H1 (cell line): ENCODE measurements around the gene PTPN12. TPM values are rescaled to one million over a fixed set of nuclear protein-coding genes. Genes with fewer than 3 reads are reported as not detected.

Source experiments
- BRCA1 ChIP-seq: IDR thresholded peaks from 2 replicates; pipeline ENCODE4 v1.6.1; 2012; ENCODE audit warnings: low read depth, low read length, improper control_type of control experiment
- CEBPB ChIP-seq: IDR thresholded peaks from 2 replicates; pipeline ENCODE4 v1.6.1; 2012; ENCODE audit warnings: low read depth, low read length
- CREB1 ChIP-seq: IDR thresholded peaks from 2 replicates; pipeline ENCODE4 v1.6.1; 2012; ENCODE audit warnings: inconsistent platforms
- FOSL1 ChIP-seq: IDR thresholded peaks from 2 replicates; pipeline ENCODE4 v1.6.1; 2011; ENCODE audit warnings: mild to moderate bottlenecking, low read depth, low read length, moderate library complexity; ENCODE audit not compliant: insufficient read depth
- GABPA ChIP-seq: IDR thresholded peaks from 2 replicates; pipeline ENCODE4 v1.6.1; 2011; ENCODE audit warnings: mild to moderate bottlenecking, low read length, moderate library complexity, borderline replicate concordance; ENCODE audit not compliant: insufficient read depth
- SP1 ChIP-seq: IDR thresholded peaks from 2 replicates; pipeline ENCODE4 v1.6.1; 2011; ENCODE audit warnings: low read depth, low read length
- TBP ChIP-seq: IDR thresholded peaks from 2 replicates; pipeline ENCODE4 v1.6.1; 2011; ENCODE audit warnings: low read depth, low read length, improper control_type of control experiment
- TCF12 ChIP-seq: IDR thresholded peaks from 2 replicates; pipeline ENCODE4 v1.6.1; 2011; ENCODE audit warnings: low read depth, mild to moderate bottlenecking, low read length
- polyA plus RNA-seq, 7 experiments: library from polyadenylated mRNA; depleted of rRNA in 3 of 7; stranded (reverse) in 5 of 7; unstranded in 2 of 7; fragments of >200 nt in 5 of 7; fragments of 200-250 nt in 2 of 7; gene quantifications; 1 replicate in 5 of 7; 2 replicates in 1 of 7; 4 replicates in 1 of 7; pipeline versions ENCODE4 v1.2.1 to v1.2.3, GENCODE V29; 2011 to 2013; ENCODE audit warnings: missing spikeins in 2 of 7, mixed read lengths in 2 of 7
- total RNA-seq: library from RNA; stranded (reverse); fragmentation: NEBNext Ultra II Directional; extraction: Animal tissue kit (Norgen Biotek cat#: 25700); gene quantifications from 2 replicates; pipeline ENCODE4 v1.2.1, GENCODE V29; 2021
- TF ChIP-seq, protein P1 (sequence below): fragments of 300-600 bp; sonication (generic); IDR thresholded peaks from 2 replicates; pipeline ENCODE4 v1.7.1; 2012; ENCODE audit warnings: low read length, moderate library complexity, mild to moderate bottlenecking, inconsistent platforms; ENCODE audit not compliant: insufficient replicate concordance
- TF ChIP-seq, protein P2 (sequence below): IDR thresholded peaks from 2 replicates; pipeline ENCODE4 v1.6.1; 2012; ENCODE audit warnings: inconsistent platforms

Gene PTPN12
- total and polyA plus RNA-seq, 2 of the 8 experiments (the other 6 are each of a cell fraction or from before 2014, with no cell fraction given): 39.7 to 132 TPM

DNA sequence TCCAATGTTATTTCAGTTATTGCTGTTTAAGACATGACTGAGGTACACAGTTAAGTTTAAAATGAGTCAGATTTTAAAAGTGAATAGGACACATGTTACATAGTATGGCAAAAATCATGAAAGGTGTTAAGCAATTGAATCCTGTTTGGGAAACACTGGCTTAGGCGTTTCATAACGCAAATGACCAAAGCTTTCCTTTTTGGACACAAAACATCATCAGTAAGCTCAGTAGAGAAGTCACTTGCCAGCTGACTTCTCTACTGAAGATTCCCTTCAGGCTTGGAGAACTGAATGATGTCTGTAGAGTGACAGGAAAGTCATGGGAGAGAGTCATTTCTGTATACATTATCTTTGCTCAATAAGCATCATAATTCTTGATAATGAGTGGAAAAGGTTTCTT lies 94.7 kb downstream of the PTPN12 start (continued):
- TF ChIP-seq, protein P1, sequence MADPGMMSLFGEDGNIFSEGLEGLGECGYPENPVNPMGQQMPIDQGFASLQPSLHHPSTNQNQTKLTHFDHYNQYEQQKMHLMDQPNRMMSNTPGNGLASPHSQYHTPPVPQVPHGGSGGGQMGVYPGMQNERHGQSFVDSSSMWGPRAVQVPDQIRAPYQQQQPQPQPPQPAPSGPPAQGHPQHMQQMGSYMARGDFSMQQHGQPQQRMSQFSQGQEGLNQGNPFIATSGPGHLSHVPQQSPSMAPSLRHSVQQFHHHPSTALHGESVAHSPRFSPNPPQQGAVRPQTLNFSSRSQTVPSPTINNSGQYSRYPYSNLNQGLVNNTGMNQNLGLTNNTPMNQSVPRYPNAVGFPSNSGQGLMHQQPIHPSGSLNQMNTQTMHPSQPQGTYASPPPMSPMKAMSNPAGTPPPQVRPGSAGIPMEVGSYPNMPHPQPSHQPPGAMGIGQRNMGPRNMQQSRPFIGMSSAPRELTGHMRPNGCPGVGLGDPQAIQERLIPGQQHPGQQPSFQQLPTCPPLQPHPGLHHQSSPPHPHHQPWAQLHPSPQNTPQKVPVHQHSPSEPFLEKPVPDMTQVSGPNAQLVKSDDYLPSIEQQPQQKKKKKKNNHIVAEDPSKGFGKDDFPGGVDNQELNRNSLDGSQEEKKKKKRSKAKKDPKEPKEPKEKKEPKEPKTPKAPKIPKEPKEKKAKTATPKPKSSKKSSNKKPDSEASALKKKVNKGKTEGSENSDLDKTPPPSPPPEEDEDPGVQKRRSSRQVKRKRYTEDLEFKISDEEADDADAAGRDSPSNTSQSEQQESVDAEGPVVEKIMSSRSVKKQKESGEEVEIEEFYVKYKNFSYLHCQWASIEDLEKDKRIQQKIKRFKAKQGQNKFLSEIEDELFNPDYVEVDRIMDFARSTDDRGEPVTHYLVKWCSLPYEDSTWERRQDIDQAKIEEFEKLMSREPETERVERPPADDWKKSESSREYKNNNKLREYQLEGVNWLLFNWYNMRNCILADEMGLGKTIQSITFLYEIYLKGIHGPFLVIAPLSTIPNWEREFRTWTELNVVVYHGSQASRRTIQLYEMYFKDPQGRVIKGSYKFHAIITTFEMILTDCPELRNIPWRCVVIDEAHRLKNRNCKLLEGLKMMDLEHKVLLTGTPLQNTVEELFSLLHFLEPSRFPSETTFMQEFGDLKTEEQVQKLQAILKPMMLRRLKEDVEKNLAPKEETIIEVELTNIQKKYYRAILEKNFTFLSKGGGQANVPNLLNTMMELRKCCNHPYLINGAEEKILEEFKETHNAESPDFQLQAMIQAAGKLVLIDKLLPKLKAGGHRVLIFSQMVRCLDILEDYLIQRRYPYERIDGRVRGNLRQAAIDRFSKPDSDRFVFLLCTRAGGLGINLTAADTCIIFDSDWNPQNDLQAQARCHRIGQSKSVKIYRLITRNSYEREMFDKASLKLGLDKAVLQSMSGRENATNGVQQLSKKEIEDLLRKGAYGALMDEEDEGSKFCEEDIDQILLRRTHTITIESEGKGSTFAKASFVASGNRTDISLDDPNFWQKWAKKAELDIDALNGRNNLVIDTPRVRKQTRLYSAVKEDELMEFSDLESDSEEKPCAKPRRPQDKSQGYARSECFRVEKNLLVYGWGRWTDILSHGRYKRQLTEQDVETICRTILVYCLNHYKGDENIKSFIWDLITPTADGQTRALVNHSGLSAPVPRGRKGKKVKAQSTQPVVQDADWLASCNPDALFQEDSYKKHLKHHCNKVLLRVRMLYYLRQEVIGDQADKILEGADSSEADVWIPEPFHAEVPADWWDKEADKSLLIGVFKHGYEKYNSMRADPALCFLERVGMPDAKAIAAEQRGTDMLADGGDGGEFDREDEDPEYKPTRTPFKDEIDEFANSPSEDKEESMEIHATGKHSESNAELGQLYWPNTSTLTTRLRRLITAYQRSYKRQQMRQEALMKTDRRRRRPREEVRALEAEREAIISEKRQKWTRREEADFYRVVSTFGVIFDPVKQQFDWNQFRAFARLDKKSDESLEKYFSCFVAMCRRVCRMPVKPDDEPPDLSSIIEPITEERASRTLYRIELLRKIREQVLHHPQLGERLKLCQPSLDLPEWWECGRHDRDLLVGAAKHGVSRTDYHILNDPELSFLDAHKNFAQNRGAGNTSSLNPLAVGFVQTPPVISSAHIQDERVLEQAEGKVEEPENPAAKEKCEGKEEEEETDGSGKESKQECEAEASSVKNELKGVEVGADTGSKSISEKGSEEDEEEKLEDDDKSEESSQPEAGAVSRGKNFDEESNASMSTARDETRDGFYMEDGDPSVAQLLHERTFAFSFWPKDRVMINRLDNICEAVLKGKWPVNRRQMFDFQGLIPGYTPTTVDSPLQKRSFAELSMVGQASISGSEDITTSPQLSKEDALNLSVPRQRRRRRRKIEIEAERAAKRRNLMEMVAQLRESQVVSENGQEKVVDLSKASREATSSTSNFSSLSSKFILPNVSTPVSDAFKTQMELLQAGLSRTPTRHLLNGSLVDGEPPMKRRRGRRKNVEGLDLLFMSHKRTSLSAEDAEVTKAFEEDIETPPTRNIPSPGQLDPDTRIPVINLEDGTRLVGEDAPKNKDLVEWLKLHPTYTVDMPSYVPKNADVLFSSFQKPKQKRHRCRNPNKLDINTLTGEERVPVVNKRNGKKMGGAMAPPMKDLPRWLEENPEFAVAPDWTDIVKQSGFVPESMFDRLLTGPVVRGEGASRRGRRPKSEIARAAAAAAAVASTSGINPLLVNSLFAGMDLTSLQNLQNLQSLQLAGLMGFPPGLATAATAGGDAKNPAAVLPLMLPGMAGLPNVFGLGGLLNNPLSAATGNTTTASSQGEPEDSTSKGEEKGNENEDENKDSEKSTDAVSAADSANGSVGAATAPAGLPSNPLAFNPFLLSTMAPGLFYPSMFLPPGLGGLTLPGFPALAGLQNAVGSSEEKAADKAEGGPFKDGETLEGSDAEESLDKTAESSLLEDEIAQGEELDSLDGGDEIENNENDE: no peak
- TF ChIP-seq TCF12 (no peak), CREB1 (no peak), CEBPB (no peak), BRCA1 (no peak), FOSL1 (no peak), TBP (no peak), SP1 (no peak), GABPA (no peak)
- TF ChIP-seq, protein P2, sequence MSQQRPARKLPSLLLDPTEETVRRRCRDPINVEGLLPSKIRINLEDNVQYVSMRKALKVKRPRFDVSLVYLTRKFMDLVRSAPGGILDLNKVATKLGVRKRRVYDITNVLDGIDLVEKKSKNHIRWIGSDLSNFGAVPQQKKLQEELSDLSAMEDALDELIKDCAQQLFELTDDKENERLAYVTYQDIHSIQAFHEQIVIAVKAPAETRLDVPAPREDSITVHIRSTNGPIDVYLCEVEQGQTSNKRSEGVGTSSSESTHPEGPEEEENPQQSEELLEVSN: no peak
